GM21717 (cell line): ENCODE results near the gene PCDHB7.
"Not testable (repeated sequence)": the region's sequence is repeated elsewhere in the genome, so short reads cannot be mapped to it uniquely, and the experiment has no call there.

Source experiments
- ATAC-seq: cut with Tn5 transposase; IDR thresholded peaks from one replicate; pipeline ENCODE4 v1.9.1; 2021; ENCODE audit warnings: mild to moderate bottlenecking, moderate library complexity; ENCODE audit not compliant: unreplicated experiment

The PCDHB7 gene

GRCh38 chr5:141172381-141173204 lies at the start of gene PCDHB7:
PCDHB7 (plus strand) TSS chr5:141172644; CDS start chr5:141172836, 192 bp downstream.
- no peak for ATAC-seq

- ATAC-seq: not testable (repeated sequence)
Measured at GRCh38 chr5:141123396-141124135, 48.9 kb upstream of the PCDHB7 start.

- ATAC-seq: no peak
Measured at GRCh38 chr5:141127305-141127704, 45.1 kb upstream of the PCDHB7 start.

GRCh38 chr5:141135030-141135717 lies 37.3 kb upstream of the PCDHB7 start, which contains the start of gene PCDHB5:
PCDHB5 (plus strand) TSS chr5:141135206; CDS start chr5:141135435, 229 bp downstream.
- no peak for ATAC-seq

DNA sequence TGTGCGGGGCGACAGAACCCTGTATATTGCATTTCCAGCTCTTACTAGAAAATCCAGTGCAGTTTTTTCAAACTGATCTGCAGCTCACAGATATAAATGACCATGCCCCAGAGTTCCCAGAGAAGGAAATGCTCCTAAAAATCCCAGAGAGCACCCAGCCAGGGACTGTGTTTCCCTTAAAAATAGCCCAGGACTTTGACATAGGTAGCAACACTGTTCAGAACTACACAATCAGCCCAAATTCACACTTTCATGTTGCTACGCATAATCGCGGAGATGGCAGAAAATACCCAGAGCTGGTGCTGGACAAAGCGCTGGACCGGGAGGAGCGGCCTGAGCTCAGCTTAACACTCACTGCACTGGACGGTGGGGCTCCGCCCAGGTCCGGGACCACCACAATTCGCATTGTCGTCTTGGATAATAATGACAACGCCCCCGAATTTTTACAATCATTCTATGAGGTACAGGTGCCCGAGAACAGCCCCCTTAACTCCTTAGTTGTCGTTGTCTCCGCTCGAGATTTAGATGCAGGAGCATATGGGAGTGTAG lies 36.7 kb upstream of the PCDHB7 start:
- no peak for ATAC-seq

GRCh38 chr5:141137346-141137745 lies 35.1 kb upstream of the PCDHB7 start:
- ATAC-seq: not testable (repeated sequence)

DNA sequence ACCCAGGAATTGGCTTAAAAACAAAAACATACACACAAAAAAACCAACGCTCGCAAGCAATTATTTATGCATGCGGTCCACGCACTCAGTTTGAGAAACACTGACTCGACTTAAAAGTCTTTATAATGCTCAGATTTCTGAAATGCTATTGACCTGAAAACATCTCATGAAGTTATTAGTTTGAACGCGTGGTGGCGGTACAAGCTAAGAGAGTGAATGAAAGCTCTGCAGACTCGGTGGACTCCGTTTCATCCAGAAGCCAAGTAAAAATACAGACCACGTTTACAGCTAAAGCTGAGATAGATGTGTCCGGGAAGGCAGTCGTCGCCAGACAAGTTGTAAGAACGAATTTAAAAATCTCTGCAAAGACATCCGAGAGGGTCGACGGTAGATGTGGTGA lies 22.6 kb upstream of the PCDHB7 start, which contains the start of gene PCDHB6:
Gene PCDHB6 (plus strand): TSS at position 246 of the 400 bp plus-strand sequence. CDS start 201 bp downstream, outside the sequence.
- no peak for ATAC-seq

- no peak for ATAC-seq
Measured at GRCh38 chr5:141150224-141150992, 22.0 kb upstream of the PCDHB7 start.

- ATAC-seq: no peak
Measured at GRCh38 chr5:141150993-141151325, 21.5 kb upstream of the PCDHB7 start.

DNA sequence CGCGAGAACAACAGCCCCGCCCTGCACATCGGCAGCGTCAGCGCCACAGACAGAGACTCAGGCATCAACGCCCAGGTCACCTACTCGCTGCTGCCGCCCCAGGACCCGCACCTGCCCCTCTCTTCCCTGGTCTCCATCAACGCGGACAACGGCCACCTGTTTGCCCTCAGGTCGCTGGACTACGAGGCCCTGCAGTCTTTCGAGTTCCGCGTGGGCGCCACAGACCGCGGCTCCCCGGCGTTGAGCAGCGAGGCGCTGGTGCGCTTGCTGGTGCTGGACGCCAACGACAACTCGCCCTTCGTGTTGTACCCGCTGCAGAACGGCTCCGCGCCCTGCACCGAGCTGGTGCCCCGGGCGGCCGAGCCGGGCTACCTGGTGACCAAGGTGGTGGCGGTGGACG lies 20.8 kb upstream of the PCDHB7 start:
- not testable (repeated sequence) for ATAC-seq

DNA sequence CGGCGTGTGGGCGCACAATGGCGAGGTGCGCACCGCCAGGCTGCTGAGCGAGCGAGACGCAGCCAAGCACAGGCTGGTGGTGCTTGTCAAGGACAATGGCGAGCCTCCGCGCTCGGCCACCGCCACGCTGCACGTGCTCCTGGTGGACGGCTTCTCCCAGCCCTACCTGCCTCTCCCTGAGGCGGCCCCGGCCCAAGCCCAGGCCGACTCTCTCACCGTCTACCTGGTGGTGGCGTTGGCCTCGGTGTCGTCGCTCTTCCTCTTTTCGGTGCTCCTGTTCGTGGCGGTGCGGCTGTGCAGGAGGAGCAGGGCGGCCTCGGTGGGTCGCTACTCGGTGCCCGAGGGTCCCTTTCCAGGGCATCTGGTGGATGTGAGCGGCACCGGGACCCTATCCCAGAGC lies 20.3 kb upstream of the PCDHB7 start:
- not testable (repeated sequence) for ATAC-seq

GRCh38 chr5:141155540-141156374 lies 16.7 kb upstream of the PCDHB7 start:
- ATAC-seq: no peak

- not testable (repeated sequence) for ATAC-seq
Measured at GRCh38 chr5:141157356-141157755, 15.1 kb upstream of the PCDHB7 start.

DNA sequence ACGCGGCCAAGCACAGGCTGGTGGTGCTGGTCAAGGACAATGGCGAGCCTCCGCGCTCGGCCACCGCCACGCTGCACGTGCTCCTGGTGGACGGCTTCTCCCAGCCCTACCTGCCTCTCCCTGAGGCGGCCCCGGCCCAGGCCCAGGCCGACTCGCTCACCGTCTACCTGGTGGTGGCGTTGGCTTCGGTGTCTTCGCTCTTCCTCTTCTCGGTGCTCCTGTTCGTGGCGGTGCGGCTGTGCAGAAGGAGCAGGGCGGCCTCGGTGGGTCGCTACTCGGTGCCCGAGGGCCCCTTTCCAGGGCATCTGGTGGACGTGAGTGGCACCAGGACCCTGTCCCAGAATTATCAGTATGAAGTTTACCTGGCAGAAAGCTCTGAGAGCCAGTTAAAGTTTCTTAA lies 14.5 kb upstream of the PCDHB7 start:
- ATAC-seq: not testable (repeated sequence)

DNA sequence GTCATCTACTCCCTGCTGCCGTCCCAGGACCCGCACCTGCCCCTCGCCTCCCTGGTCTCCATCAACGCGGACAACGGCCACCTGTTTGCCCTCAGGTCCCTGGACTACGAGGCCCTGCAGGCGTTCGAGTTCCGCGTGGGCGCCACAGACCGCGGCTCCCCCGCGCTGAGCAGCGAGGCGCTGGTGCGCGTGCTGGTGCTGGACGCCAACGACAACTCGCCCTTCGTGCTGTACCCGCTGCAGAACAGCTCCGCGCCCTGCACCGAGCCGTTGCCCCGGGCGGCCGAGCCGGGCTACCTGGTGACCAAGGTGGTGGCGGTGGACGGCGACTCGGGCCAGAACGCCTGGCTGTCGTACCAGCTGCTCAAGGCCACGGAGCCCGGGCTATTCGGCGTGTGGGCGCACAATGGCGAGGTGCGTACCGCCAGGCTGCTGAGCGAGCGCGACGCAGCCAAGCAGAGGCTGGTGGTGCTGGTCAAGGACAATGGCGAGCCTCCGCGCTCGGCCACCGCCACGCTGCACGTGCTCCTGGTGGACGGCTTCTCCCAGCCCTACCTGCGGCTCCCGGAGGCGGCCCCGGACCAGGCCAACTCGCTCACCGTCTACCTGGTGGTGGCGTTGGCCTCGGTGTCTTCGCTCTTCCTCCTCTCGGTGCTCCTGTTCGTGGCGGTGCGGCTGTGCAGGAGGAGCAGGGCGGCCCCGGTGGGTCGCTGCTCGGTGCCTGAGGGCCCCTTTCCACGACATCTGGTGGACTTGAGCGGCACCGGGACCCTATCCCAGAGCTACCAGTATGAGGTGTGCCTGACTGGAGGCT lies 2.1 kb downstream of the PCDHB7 start:
- ATAC-seq: not testable (repeated sequence)

DNA sequence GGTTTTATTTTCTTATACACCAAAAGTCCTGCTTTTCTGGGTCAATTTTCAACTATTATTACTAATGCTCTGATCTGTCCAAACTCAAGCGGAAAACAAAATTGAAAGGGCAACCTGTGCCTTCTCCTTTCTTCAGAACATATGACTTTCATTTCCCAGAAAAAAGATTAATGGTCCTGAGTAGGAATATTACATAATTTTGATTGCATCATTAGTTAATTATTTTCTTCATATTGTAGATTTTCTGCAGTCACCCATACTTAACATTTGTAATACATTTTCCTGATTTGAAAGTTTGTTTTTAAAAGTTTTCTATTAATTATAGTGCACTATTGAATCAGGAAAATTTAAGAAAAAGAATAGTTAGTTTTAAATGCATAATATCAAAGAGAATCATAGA lies 3.5 kb downstream of the PCDHB7 start:
- no peak for ATAC-seq

GRCh38 chr5:141177577-141178191 lies 5.2 kb downstream of the PCDHB7 start, which contains the start of gene PCDHB8:
PCDHB8 (plus strand) TSS chr5:141177790; CDS start chr5:141178035, 245 bp downstream.
- not testable (repeated sequence) for ATAC-seq

GRCh38 chr5:141179371-141179770 lies 6.9 kb downstream of the PCDHB7 start:
- not testable (repeated sequence) for ATAC-seq
